HTERT RPE-1 (cell line): ENCODE data around the gene MAJIN.
"Not testable (repeated sequence)": the region's sequence is repeated elsewhere in the genome, so short reads cannot be mapped to it uniquely, and the experiment has no call there.

ENCODE experiments used
- in situ Hi-C: fragments of 300-500 bp; cut with MboI; formaldehyde crosslinking; loops from 4 replicates; pipeline ENCODE4 v1.14.3; 2020; ENCODE audit warnings: low sequenced_read_pairs

The MAJIN gene, protein sequence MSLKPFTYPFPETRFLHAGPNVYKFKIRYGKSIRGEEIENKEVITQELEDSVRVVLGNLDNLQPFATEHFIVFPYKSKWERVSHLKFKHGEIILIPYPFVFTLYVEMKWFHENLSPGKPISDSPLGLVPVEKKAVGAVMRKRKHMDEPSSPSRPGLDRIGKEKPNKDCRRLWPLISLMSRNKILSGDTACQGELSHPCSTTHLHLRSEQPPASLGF

DNA sequence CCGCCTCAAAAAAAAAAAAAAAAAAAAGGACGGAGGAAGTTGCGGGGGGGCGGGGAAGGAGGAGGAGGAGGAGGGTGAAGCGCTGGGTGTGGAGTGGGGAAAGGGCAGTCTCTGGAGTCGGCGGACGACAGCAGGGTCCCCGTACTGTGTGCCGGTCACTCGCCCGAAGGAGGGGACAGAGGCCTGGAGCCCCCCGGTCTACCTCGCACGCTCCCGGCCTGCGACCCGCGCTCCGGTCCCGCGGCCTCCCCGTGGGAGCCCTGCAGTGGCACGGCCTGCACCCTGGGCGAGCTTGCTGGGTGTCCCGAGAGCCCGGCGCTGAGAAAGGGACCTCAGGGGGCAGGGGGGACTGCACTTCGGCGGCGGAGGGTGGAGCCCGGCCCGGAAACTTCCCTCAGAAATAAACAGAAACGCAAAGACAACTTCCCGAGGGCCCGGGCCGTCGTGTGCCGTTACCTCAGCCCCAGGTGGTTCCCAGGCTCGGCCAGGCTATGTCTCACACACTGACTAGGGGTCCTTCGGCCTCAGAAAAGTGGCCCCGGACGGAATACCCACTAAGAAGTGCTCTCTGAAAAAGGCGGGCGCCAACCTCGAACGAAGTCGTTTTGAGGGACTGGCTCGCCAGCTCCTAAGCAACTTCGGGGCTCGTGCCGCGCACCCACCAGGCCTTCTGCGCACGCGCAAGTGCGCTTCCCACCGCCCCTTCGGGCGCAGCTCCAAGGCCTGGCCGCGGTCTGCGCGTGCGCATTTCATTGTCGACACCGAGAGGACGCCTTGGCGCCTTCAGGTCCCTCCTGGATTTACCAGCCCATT is at the start of gene MAJIN:
TSS of gene MAJIN (minus strand) at position 688 of the 813 bp plus-strand sequence. CDS start 12,703 bp downstream, outside the sequence.
- in situ Hi-C loops: no loop called here

DNA sequence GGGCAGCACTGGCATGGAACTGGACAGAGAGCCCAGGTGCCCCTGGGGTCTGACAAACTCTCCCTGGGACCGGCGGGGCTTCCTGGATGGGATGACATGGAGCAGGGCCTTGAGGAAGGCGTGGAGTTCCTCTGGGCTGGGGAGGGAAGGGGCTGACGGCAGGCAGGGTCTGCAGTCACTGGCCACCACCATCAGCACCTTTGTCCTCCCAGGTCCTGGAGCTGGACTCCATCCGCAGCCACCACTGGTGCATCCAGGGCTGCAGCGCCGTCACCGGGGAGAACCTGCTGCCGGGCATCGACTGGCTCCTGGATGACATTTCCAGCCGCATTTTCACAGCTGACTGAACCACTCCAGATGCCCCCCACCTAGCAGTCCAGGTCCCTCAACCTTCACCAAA is 49.6 kb upstream of the MAJIN start:
- in situ Hi-C loops: no loop called here

DNA sequence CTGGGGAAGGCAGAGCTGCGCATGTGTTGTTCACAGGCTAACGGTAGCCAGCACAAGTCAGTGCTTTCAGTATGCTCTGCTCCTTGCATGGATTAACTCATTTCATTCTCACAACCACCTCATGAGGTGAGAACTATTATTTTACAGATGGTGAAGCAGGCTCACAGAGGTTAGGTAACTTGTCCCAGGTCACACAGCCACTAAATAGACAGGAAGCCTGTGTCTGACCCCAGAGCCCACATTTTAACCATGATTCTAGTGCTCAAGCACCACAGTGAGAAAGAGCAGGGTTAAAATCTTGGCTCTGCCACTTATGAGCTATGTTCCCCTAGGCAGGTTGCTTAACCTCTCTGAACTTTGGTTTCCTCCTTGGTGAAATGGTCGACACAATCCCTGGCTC is 49.1 kb upstream of the MAJIN start:
- in situ Hi-C loops: no loop called here

DNA sequence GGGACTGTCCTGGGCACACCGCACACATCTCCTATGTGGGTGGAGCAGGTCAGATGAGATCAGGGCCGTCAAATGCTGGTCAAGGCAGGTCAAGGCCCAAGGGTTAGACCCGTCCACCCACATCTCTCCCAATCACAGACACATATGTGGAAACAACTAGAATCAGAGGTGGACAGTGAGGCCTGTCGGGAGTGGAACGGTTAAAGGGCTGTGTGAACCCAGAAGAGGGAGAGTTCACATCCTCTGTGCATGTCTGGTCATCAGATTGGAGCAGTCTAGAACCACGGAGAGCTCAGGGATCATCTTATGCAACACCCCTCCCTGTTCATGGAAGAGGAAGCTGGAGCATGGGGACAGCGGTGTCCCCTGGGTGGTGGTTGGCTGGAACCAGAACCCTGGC is 47.9 kb upstream of the MAJIN start:
- in situ Hi-C loops: no loop called here

DNA sequence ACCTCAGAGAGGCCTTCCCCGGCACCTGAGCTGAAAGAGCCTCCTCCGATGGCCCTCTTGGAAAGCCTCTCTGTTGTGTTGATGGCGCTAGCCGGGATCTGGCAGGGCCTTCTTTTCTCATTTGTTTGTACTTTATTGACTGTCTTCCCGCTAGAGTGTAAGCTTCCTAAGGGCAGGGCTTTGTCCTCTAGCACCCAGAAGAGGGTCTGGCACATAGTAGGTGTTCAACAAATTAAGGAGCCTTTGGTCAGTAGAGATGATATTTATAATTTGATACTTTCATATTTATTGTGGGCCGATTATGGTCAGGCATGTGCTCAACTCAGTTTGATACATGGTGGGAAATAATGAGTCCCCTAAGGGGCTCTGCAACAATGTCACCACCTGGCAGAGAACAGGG is 46.0 kb upstream of the MAJIN start:
- in situ Hi-C loops: no loop called here

DNA sequence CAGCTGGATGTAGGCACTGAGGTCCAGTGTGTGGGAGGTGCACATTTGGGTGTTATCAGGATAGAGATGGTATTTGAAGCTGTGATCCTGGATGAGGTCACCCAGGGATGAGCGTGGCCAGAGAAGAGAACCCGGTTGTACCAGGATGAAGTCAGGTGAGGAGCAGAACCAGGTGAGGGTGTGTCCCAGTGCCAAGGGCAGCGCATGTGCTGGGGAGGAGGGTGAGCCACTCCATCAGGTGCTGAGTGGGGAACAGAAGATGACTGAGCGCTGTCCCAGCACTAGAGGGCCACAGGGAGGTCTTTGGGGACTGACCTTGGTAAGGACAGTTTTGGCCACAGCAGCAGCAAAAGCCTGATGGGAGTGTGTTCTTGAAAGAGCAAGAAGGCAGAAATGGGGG is 44.8 kb upstream of the MAJIN start:
- in situ Hi-C loops: no loop called here

DNA sequence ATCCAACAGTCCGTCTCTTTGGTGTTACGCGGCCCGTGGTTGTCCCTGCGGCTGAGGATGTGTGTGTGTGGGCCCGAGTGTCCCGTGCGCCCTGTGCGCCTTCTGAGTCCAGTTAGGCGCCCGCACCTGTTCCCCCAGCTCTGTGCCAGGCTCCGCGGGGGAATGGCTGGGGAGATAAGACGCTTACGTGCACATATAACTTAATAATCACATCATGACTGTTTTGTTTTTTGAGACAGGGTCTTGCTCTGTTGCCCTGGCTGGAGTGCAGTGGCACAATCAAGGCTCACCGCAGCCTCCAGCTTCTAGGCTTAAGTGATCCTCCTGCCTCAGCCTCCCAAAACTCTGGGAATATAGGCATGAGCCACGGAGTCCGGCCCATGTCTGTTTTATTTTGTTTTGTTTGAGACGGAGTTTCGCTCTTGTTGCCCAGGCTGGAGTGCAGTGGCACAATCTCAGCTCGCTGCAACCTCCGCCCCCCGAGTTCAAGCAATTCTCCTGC is 42.9 kb upstream of the MAJIN start:
- in situ Hi-C loops: no loop called here

DNA sequence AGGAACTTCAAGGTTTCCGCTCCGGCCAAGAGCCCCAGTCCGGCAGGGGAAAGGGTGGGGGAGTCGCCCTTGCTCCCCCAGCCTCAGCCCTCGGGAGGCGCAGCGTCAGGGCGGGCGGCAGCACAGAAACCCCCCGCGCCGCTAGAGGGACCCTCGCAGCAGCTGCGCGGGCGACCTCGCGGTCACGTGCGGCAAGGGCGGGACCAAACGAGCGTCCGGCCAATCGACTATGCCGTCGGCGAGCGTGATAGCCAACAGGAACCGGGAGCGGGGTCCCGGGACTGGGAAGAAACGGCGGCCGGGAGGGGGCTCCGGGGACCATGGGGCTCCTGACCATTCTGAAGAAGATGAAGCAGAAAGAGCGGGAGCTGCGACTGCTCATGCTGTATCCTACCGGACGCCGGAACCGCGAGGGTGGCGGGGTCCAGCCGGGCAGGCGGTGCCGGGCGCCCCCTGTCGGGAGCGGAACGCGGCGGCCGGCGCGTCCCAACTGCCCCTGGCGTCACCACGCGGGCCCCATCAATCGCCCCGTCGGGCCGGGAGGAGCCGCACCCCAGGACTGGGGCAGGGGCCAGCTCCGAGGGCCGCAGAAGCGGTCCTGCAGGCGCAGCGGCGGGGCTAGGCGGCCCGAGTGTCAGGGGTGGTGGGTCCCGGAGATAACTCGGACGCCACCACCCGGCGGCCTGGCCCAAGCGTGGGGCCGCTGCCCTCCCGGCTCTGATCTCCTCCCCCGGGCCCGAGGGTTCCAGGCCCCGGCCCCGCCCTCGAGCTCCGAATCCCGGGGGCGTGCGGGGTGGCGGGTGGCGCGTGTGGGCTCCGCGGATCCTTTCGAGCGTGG is 42.2 kb upstream of the MAJIN start, which contains the start of gene ARL2:
TSS of gene ARL2 (plus strand) at position 273 of the 838 bp plus-strand sequence. CDS start at position 321, 48 bp downstream.
- in situ Hi-C loops: no loop called here

DNA sequence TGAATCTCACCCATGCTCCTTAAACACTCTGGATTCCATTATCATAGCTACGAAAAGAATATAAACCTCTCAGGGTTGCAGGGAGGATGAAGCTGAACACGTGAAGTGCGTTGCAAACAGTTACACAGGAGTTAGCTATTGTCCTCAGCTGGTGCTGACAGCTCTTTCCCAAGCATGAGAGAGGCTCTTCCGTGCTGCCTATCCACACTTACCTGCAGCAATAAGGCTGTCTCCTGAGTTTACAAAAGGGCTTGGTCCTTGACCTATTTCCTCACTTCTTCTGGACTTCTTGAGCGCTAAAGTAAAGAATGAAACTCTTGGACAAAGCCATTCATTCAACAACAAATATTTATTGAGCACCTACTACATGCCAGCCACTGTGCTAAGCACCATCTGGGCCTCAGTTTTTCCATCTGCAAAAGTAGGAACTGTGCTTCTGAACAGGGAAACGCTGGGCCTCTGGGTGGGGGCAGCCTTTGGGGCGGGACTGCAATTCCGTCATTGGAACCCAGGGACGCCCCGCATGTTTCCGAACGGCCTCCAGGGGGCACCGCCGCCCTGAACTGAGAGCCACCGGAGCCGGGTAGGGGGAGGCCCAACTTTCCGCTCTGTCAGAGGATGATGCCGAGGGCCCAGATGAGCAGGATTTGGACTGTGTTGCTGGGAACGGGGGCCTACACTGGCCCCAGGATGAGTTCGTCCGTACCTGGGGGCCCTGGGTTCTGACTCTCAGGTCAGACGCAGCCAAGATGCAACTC is 41.4 kb upstream of the MAJIN start:
- in situ Hi-C loops: no loop called here

DNA sequence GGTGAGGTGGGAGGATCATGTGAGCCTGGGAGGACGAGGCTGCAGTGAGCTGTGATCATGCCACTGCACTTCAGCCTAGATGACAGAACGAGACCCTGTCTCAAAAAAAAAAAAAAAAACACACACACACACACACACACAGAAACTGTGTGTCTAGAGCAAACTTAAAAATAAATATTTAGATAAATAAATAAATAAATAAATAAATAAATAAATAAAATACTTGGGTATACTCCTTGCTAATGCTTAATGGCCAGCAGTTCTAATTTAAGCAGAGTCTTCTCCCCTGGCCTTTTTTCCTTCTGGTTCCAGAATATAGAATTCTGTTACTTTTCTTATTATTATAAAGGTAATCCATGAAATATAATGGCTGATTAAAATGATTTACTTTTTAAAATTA is 37.0 kb upstream of the MAJIN start:
- in situ Hi-C loops: no loop called here

DNA sequence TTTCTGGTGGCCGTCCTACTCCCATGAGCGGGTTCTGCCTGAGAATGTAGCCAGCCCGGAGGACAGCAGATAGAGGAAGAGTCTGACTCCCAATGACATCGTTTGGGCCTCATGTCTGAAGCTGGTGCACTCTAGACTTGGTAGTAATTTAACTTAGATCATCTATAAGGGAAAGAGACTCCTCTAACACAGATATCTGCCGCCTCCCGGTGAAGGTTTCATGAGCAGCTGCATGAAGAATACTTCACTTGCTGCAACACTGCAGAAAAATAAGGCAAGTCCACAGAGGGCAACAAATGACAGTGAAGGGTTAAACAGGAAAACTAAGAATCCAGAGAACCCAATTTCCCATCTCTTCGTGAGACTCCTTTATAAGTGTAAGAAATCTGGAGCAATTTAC is 36.1 kb upstream of the MAJIN start:
- in situ Hi-C loops: no loop called here

DNA sequence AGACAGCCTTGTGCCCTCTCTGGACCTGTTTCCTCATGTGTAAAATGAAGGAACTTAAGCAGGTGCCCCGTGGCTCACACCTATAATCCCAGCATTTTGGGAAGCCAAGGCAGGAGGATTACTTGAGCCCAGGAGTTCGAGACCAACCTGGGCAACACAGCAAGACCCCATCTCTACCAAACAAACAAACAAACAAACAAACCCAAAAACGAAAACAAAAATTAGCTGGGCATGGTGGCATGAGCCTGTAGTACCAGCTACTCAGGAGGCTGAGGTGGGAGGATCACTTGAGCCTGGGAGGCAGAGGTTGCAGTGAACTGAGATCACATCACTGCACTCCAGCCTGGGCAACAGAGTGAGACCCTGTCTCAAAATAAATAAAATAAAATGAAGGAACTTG is 32.1 kb upstream of the MAJIN start:
- in situ Hi-C loops: not testable (repeated sequence)

DNA sequence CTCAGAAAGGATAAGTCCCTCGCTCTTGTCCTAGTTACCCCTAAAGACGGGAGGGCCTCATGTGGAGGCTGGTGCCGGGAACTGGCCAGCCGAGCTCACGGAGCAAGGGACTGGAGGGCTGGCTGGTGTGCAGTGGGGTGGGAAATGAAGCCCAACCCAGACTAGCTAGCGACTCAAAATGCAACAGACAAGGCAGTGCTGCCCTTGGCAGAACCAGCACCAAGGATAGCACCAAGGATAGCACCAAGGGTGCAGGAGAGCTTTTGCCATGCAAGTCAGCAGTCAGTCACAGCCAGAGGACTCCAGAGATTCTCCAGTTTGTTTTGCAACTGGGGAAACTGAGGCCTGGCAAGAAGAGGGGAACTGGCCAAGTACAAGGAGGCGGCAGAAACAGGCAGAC is 31.4 kb upstream of the MAJIN start:
- in situ Hi-C loops: no loop called here

DNA sequence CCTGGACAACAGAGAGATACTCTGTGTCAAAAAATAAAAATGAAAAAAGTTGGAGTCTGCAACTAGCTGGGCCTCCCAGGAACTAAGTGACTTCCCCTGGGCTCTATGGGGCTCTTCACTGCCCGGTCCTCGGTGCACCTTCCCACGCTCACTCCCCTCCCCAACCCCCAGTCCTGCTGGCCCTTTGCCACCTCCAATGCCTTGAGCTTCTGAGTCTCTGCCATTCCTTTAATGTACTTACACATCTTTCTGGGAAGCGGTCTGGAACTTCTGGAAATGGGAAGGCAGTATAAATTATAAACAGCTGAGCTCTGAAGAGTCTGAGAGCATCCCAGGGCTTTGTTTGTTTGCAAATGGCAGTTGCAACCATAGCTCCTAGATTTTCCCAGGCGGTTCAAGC is 30.8 kb upstream of the MAJIN start:
- in situ Hi-C loops: no loop called here

DNA sequence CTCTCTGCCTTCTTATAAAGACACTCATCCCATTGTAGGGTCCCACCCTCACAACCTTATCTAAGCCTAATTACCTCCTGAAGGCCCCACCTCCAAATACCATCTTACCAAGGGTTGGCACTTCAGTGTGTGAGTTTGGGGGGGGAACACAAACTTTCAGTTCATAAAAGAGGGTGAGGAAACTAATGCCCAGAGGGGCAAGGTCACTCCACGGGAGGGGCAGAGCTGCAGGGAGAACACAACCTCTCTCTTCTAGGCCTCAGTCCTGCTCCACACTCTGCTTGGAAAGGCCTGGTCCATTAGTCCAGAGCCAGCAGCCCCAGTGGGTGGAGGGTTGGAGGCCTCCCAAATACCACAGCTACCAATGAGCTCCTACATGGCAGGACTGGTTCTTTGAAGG is 27.6 kb upstream of the MAJIN start:
- in situ Hi-C loops: no loop called here

DNA sequence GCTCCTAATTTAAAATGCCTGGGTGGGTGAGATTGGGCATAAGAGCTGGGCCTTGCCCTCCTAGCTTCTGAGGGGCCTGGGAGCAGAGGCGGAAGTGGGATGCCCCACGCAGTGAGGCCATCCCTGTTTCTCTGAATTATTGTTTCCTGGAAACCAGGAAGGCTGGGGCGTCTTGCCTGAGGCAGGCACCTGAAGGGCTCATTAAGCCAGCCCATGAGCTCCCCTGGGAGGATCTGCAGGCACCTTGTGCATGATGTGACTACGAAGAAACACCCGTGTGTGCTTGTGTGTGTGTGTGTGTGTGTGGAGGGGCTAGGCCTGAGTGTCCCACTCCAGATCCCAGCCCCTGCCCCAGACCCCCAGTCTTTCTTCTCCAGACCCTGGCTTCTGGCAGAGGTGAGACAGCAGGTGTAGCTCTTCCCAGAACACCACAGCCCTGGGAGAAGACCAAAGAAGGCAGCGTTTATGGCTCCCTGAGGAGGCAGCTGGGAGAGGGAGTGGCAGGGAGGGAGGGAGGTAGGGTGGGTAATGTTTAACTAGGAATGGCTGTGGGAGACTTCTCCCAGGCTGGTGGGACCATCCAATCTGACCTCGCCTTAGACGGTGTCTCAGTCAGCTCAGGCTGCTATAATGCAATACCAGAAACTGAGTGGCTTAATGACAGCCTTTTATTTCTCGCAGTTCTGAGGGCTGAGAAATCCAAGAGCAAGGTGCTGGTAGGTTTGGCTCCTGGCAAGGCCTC is 27.0 kb upstream of the MAJIN start:
- in situ Hi-C loops: no loop called here

DNA sequence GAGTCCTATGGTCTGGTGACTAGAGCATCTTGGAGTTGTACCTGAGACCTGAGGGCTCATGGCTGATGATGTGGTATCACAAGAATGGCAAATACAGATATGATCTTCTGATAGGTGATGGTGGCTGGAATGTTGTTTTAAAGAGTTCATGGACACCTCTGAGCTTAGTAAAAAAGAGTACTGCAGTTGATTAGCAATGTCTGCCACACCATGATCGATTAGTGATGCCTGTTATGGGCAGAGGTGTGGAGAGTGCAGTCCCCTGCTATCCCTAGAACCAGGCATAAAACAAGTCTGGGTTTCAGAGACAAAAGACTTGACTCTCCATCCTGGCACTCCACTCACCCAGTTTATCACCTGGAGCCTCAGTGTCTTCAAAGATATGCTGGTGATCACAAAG is 26.2 kb upstream of the MAJIN start:
- in situ Hi-C loops: no loop called here

DNA sequence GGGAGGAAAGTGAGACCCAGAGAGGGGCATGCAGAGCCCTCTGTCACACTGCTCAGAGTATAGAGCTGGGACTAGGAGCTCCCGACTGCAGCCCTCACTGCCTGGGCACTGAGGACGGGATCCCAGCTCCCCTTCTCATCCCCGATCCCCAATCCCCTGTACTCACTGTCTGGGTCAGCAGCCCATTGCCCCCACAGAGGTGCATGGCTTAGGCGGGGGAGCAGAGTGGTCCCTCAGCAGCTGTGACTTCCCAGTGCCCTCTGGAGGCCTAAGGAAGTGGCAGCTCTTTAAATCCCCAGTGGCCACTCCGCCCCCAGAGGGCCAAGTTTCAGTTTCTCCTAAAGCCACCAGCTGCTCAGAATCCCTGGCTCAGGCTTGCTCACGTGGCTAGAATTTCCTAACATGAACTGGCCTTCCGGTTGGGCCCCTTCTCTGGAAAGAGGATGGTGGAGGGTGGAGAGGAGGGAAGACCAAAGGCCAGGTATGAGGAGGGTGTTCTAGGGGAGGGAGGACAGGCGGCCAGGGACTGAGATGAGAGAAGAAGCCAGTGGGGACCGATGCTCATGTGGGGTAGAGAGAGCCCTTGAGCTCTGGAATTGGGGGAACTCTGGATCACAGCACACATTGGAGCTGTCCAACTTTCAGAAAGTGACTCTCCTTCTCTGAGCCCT is 24.9 kb upstream of the MAJIN start, which contains the start of gene BATF2:
TSS of gene BATF2 (minus strand) at position 262 of the 671 bp plus-strand sequence. CDS start at position 205, 57 bp downstream.
- in situ Hi-C loops: no loop called here

DNA sequence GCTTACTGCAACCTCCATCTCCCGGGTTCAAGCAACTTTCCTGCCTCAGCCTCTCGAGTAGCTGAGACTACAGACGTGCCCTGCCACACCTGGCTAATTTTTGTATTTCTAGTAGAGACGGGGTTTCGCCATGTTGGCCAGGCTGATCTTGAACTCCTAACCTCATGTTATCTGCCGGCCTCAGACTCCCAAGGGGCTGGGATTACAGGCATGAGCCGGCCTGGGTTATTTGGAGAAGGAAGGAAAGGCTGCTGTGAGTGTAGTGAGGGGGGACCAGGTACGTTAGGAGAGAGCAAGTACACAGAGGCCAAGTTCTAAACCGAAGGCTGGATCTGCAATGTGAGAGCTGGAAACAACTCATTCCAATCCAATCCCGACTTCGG is 24.4 kb upstream of the MAJIN start:
- in situ Hi-C loops: no loop called here
